ENCODE data around the gene KCNAB1.

DNA sequence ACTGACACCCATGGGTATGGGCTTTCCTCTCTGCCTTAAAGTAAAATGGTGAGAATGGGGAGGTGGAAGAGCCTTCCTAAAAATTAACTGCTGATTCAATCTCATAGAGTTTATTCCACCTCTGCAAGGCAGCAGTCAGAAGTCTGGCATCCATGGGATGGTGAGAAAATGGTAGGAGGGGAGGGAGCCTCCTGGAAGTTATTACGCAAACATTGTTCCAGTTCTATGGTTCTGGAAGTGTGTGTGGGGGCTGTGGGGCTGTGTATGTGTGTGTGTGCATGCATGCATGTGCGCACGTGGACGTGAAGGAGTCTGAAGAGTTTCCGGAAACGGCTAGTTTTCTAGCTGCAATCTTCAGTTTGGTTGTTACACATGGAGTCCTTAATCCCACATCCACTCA is 177.6 kb downstream of the KCNAB1 start:
- TF ChIP-seq TCF4 (CRISPR knock-in tag; IDR thresholded peaks at IDR 0.05; ENCODE audit: borderline replicate concordance) (no peak), ZNF8 (CRISPR knock-in tag; IDR thresholded peaks at IDR 0.05) (no peak), TOX (CRISPR knock-in tag; IDR thresholded peaks at IDR 0.05; ENCODE audit: borderline replicate concordance) (no peak), ZNF565 (CRISPR knock-in tag; conservative IDR thresholded peaks at IDR 0.05; ENCODE audit: low read depth) (no peak), ZFP30 (CRISPR knock-in tag; IDR thresholded peaks at IDR 0.05) (no peak), BACH2 (CRISPR knock-in tag; IDR thresholded peaks at IDR 0.05; ENCODE audit: borderline replicate concordance) (no peak)
- TF ChIP-seq, protein P1, sequence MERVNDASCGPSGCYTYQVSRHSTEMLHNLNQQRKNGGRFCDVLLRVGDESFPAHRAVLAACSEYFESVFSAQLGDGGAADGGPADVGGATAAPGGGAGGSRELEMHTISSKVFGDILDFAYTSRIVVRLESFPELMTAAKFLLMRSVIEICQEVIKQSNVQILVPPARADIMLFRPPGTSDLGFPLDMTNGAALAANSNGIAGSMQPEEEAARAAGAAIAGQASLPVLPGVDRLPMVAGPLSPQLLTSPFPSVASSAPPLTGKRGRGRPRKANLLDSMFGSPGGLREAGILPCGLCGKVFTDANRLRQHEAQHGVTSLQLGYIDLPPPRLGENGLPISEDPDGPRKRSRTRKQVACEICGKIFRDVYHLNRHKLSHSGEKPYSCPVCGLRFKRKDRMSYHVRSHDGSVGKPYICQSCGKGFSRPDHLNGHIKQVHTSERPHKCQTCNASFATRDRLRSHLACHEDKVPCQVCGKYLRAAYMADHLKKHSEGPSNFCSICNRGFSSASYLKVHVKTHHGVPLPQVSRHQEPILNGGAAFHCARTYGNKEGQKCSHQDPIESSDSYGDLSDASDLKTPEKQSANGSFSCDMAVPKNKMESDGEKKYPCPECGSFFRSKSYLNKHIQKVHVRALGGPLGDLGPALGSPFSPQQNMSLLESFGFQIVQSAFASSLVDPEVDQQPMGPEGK (CRISPR knock-in tag; IDR thresholded peaks at IDR 0.05; ENCODE audit: borderline replicate concordance) = no peak
